Hematopoietic multipotent progenitor cell treated with erythropoietin and hydrocortisone succinate and interleukin-3 and kit ligand, for 4 days (in vitro differentiated cells): ENCODE data around the gene SMC6.
A peak's percentile ranks its signal among the peaks of the same experiment; 100 is the strongest.

Source experiments
- DNase-seq: peaks from one replicate; pipeline ENCODE4 v3.0.0-alpha.2; 2015

Gene SMC6

GRCh38 chr2:17646081-17646554 is 107.5 kb downstream of the SMC6 start:
- DNase-seq: peak; percentile 80

- no peak for DNase-seq
Measured at GRCh38 chr2:17644997-17645720, 108.5 kb downstream of the SMC6 start.

GRCh38 chr2:17643031-17643615 is 110.5 kb downstream of the SMC6 start:
- no peak for DNase-seq

DNA sequence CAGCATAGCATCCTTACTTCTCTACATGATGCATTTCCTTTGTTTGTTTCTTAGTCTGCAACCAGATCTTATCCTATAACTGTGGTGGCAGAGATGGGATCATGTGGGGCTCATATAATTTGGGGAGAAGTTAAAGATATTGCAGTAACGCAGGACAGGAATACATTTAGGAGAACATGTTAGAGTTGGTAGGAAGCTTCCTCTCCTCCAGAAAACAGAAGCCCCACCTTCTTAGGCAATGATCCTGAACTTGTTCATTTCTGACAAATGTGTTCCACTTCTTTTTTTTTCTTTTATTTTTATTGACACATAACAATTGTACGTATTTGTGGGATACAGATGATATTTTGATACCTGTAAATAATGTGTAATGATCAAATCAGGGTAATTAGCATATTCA is 113.2 kb downstream of the SMC6 start:
- DNase-seq: no peak

DNA sequence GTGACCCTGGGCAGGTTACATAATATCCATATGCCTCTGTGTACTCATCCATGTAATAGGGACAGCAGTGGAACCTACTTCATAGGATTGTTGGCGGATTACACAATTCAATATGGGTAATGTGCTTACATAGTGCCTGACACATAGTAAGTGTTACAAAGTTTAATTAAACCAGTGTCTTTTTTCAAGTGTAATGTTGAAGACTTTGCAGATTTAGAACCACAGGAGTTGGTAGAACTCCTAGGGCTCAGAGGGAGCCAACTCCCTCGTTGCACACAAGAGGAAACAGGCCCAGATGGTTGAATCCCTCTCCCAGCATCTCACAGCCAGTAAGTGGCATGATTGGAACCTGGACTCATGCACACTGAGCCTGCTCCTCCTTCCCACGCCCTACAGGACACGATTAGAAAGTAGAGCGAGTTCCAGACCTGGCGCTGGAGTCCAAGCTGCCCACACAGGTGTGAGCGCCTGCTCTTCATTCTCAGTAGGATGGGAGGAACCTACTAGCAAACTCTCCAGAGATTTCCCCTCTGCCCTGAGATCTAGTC is 115.3 kb downstream of the SMC6 start:
- no peak for DNase-seq

DNA sequence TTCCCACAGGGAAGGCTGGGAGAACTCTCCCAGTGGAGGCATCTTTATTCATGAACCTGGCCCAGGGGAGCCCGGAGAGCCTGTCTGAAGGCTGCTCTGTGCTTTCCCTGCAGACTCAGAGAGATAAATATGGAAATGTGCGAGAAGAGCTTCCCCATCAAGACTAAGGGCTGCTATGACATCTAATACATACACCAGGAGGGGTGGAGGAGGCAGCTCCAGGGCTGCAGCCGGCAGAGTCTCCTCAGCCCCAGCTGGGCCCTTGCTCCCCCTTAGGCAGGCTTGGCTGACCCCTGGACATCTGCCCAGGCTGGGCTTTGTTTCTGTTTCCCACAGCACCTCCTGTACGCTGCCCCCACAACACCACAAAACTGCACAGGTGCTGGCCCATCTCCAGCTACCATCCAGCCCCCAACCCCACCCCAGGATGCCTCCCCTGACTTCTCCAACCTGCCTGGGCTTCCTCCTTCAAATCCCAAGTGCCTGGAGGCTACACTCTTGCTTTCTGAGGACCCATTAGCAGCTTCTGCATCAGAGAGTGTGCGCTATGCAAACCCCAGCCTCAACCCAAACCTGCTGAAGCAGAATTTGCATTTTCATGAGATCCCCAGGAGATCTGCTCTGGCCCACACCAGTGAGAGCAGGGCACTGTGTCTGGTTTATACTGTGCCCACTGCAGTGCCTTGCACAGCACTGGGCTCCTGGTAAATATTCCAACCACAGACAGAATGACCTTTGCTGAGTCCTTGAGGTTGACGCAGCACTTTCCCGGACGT is 116.3 kb downstream of the SMC6 start:
- DNase-seq: no peak

GRCh38 chr2:17636257-17636656 is 117.4 kb downstream of the SMC6 start:
- DNase-seq: no peak

DNA sequence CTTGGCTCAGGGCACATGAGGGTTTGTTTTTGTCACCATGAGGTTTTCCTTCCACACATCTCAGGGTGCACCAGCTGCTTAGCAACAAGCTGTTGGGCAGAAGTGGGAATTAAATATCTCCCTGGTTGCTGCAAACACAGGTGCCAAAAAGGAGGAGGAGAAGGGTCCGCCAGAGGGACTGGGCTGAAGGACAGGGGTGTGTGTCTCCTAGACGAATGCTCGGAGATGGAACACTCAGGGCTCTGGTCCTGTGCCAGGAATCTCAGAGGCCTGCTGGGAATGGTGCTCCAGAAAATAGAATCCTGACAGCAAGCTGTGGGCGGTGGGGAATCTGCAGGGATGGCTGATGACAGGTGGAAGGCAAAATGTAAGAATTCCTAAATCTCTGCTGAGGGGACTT is 118.6 kb downstream of the SMC6 start:
- DNase-seq: no peak

DNA sequence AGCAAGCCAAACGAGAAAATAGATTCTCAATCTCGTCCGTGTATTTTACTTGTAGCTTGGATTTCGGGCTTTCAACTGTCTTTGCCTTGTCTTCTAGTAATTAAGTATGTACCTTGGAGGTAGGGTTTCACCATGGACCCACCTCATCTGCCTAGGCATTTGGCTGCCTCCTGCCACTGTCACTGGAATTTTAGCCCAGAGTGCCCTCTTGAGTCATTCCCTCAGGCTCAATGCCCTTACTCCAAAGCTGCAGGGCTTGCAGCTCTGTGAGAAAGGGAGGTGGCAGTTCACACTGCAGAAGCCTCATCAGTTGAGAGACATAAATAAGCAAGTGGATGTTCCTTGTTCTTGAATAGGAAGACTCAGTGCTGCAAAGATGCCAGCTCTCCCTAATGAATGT is 123.5 kb downstream of the SMC6 start:
- DNase-seq: no peak

DNA sequence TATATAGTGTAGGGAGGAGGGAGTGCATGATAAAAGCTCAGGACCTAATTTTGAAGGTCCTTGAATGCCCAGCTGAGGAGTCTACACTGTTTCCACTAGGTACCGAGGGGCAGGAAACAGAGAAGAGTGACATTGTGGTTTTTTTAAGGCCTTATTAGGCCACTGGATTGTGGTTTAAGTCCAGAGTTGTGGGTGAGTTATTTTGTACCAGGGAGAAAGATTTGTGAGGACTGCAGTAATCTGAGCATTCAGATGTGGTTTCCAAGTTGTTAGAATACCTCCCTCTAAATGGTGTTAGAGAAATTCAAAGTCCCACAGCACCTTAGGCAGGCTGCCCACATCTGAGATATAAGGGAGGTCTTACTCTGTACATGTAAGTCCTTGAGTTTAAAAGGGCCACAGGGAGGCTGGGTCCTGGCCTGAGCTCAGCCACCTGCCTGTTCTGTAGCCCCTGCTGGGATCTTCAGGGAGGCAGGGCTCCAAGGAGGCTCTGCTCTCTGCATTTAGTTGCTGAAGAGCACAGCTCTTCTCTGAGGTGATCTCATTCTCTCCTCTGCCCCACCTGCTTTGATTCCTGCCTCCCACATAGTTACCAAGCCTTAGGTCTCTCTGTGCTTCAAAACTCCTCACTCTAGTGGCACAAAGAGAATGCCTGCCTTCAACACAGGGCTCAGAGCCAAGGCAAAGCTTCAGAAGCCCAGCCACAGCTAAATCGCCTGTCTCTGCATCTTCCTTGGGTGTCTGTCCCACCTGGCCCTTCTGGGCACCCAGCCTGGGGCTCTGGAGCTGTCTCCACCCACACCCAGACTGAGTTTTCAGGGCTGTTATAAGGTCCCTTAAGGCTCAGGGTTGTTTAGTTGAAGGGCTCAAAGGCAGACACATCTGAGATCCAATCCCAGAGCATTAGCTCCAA is 125.0 kb downstream of the SMC6 start:
- DNase-seq: no peak

- no peak for DNase-seq
Measured at GRCh38 chr2:17627434-17627833, 126.2 kb downstream of the SMC6 start.

GRCh38 chr2:17626986-17627385 is 126.6 kb downstream of the SMC6 start:
- peak; percentile 45 for DNase-seq

GRCh38 chr2:17625446-17625845 is 128.2 kb downstream of the SMC6 start:
- DNase-seq: no peak

DNA sequence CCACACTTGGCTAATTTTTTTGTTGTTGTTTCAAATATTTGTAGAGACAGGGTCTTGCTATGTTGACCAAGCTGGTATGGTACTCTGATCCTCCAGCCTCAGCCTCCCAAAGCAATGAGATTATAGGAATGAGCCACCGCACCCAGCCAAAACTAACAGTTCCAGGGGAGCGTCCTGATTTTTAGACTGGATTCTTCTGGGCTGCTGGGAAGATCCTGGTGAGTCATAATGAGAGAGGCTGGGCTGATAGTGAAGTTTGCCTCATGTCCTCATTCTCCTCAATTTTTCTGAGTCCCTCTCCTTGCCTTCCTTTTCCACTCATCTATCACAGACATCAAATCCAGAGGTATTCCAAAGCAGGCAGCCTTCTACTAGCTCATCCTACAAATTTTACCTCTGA is 131.8 kb downstream of the SMC6 start:
- no peak for DNase-seq

GRCh38 chr2:17620841-17621240 is 132.8 kb downstream of the SMC6 start:
- DNase-seq: no peak

DNA sequence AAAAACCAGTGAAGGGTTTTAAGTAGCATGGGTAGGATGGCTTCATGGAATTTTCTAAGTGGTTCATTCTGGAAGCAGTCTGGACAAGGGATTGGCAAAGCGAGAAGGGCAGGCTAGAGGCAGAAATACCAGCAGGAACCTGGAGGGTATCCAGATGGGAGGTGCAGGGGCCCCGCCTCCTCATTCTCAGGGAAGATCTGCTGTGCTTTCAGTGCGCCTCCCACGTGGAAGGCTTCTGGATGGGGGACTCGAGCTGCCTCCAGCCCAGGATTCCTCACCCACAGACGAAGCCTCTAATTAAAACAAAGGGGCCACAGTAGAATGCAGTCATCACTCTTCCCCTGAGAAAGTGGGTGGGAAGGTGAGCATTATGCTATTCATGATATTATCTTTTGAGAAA is 133.3 kb downstream of the SMC6 start:
- DNase-seq: no peak

- DNase-seq: no peak
Measured at GRCh38 chr2:17617955-17618354, 135.7 kb downstream of the SMC6 start.

GRCh38 chr2:17617516-17617915 is 136.1 kb downstream of the SMC6 start:
- no peak for DNase-seq

- no peak for DNase-seq
Measured at GRCh38 chr2:17616405-17616804, 137.2 kb downstream of the SMC6 start.

- DNase-seq: no peak
Measured at GRCh38 chr2:17615728-17616351, 137.8 kb downstream of the SMC6 start.

DNA sequence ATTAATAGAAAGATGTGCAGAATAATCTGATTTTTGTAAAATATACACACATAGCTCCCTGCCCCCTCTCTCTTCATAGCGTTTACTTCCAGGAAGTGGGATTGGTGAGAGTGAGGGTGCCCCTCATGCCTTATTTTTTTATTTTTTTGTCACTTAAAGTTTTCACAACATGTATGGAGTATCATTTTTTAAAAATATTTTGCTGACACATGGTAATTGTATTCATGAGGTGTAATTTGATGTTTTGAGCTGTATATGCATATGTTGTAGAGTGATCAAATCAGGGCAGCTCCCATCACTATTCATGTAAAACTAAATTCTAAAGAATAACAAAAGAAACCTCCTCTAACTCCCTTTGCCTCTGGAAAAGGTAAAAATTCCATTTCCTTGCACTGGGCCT is 138.5 kb downstream of the SMC6 start:
- DNase-seq: no peak
